ACC112 (cell line): Measurements from ENCODE around the gene KAT2A.

Experiments
- H2AFZ ChIP-seq: fragments of 200-600 bp; sonication (generic); one replicate; pipeline ENCODE4 v1.6.0; 2017; ENCODE audit warnings: antibody characterized with exemption, low read length; ENCODE audit not compliant: unreplicated experiment
- H3K27ac ChIP-seq: fragments of 200-600 bp; sonication (generic); 2 replicates; pipeline ENCODE4 v1.5.1; 2014; ENCODE audit warnings: low read depth, mild to moderate bottlenecking, antibody characterized with exemption, low read length, moderate library complexity
- H3K27me3 ChIP-seq: fragments of 200-600 bp; sonication (generic); 2 replicates; pipeline ENCODE4 v1.6.1; 2014; ENCODE audit warnings: mild to moderate bottlenecking, antibody characterized with exemption, low read length, moderate library complexity, mixed read lengths; ENCODE audit not compliant: insufficient read depth
- H3K36me3 ChIP-seq: fragments of 200-600 bp; sonication (generic); 2 replicates; pipeline ENCODE4 v1.6.1; 2016; ENCODE audit warnings: mild to moderate bottlenecking, antibody characterized with exemption, low read length, moderate library complexity, mixed read lengths; ENCODE audit not compliant: insufficient read depth
- H3K4me1 ChIP-seq: fragments of 200-600 bp; sonication (generic); one replicate; pipeline ENCODE4 v1.6.1; 2016; ENCODE audit warnings: low read length, mixed read lengths; ENCODE audit not compliant: insufficient read depth, unreplicated experiment, control insufficient read depth
- H3K4me3 ChIP-seq: fragments of 200-600 bp; sonication (generic); 2 replicates; pipeline ENCODE4 v1.5.1; 2014; ENCODE audit warnings: mild to moderate bottlenecking, low read depth, low read length
- H3K79me2 ChIP-seq: fragments of 200-600 bp; sonication (generic); one replicate; pipeline ENCODE4 v1.6.0; 2016; ENCODE audit warnings: low read length; ENCODE audit not compliant: control insufficient read depth, unreplicated experiment, insufficient read depth

KAT2A gene

GRCh38 chr17:42120770-42121769 is at the start of gene KAT2A:
Gene KAT2A, minus strand, starts transcription at chr17:42121367. Its CDS starts 63 bp downstream, at chr17:42121304.
- Histone ChIP-seq H3K4me1 (peaks cover 12% of the 10 kb centered on the region), H3K4me3 (peak within 1 kb of the TSS; percentile 88), H2AFZ (peak within 1 kb of the TSS; percentile 58), H3K36me3 (no peaks in the 10 kb centered on the region), H3K79me2 (no peaks in the 10 kb centered on the region), H3K27ac (no peak within 1 kb of the TSS), H3K27me3 (no peaks in the 10 kb centered on the region)

GRCh38 chr17:42169351-42169750 is 48.2 kb upstream of the KAT2A start:
- H3K4me1 ChIP-seq, result no peaks in the 10 kb centered on the region
- no peak overlapping the region for H3K4me3 ChIP-seq
- no peak overlapping the region for H2AFZ ChIP-seq
- H3K27ac ChIP-seq, result no peak overlapping the region
- no peaks in the 10 kb centered on the region for H3K36me3 ChIP-seq
- no peaks in the 10 kb centered on the region for H3K79me2 ChIP-seq
- peaks cover 7% of the 10 kb centered on the region for H3K27me3 ChIP-seq

- peaks cover 7% of the 10 kb centered on the region; the same call in 1 of the 2 replicates for H3K27me3 ChIP-seq
- no peak overlapping the region for H3K27ac ChIP-seq
- H3K79me2 ChIP-seq, result no peaks in the 10 kb centered on the region
- H3K4me1 ChIP-seq, result no peaks in the 10 kb centered on the region
- no peak overlapping the region for H3K4me3 ChIP-seq
- H3K36me3 ChIP-seq, result no peaks in the 10 kb centered on the region
- H2AFZ ChIP-seq, result no peak overlapping the region
These were observed 46.6 kb upstream of the KAT2A start for GRCh38 chr17:42167807-42168206.

GRCh38 chr17:42166196-42166763 is 45.1 kb upstream of the KAT2A start:
- H3K4me3 ChIP-seq, result no peak overlapping the region
- H3K79me2 ChIP-seq, result no peaks in the 10 kb centered on the region
- H2AFZ ChIP-seq, result no peak overlapping the region
- H3K4me1 ChIP-seq, result no peaks in the 10 kb centered on the region
- H3K27ac ChIP-seq, result no peak overlapping the region
- H3K27me3 ChIP-seq, result peaks cover 1% of the 10 kb centered on the region; the same call in 1 of the 2 replicates
- H3K36me3 ChIP-seq, result no peaks in the 10 kb centered on the region

- Histone ChIP-seq H3K27ac (no peak overlapping the region), H3K79me2 (no peaks in the 10 kb centered on the region), H3K36me3 (no peaks in the 10 kb centered on the region), H3K4me1 (no peaks in the 10 kb centered on the region), H3K4me3 (no peak overlapping the region), H3K27me3 (no peaks in the 10 kb centered on the region), H2AFZ (no peak overlapping the region)
These were observed 44.6 kb upstream of the KAT2A start for GRCh38 chr17:42165751-42166150.

GRCh38 chr17:42163696-42164407 is 42.7 kb upstream of the KAT2A start:
- H3K36me3 ChIP-seq, result no peaks in the 10 kb centered on the region
- no peak overlapping the region for H2AFZ ChIP-seq
- H3K27me3 ChIP-seq, result no peaks in the 10 kb centered on the region
- H3K79me2 ChIP-seq, result no peaks in the 10 kb centered on the region
- no peak overlapping the region for H3K27ac ChIP-seq
- no peaks in the 10 kb centered on the region for H3K4me1 ChIP-seq
- no peak overlapping the region for H3K4me3 ChIP-seq

- Histone ChIP-seq H3K79me2 (no peaks in the 10 kb centered on the region), H2AFZ (no peak overlapping the region), H3K4me1 (no peaks in the 10 kb centered on the region), H3K4me3 (no peak overlapping the region), H3K36me3 (no peaks in the 10 kb centered on the region), H3K27me3 (no peaks in the 10 kb centered on the region), H3K27ac (no peak overlapping the region)
These were observed 41.9 kb upstream of the KAT2A start for GRCh38 chr17:42163113-42163512.

- no peak overlapping the region for H2AFZ ChIP-seq
- H3K27ac ChIP-seq, result no peak overlapping the region
- no peak overlapping the region for H3K4me3 ChIP-seq
- no peaks in the 10 kb centered on the region for H3K36me3 ChIP-seq
- no peaks in the 10 kb centered on the region for H3K79me2 ChIP-seq
- H3K4me1 ChIP-seq, result no peaks in the 10 kb centered on the region
- H3K27me3 ChIP-seq, result no peaks in the 10 kb centered on the region
These were observed 39.4 kb upstream of the KAT2A start for GRCh38 chr17:42160531-42160910.

GRCh38 chr17:42159796-42160530 is 38.8 kb upstream of the KAT2A start:
- H3K27ac ChIP-seq, result no peak overlapping the region
- H3K36me3 ChIP-seq, result no peaks in the 10 kb centered on the region
- H3K27me3 ChIP-seq, result no peaks in the 10 kb centered on the region
- no peaks in the 10 kb centered on the region for H3K79me2 ChIP-seq
- H3K4me3 ChIP-seq, result no peak overlapping the region
- no peaks in the 10 kb centered on the region for H3K4me1 ChIP-seq
- H2AFZ ChIP-seq, result no peak overlapping the region

GRCh38 chr17:42155614-42156045 is 34.5 kb upstream of the KAT2A start:
- H3K36me3 ChIP-seq, result no peaks in the 10 kb centered on the region
- H3K27me3 ChIP-seq, result no peaks in the 10 kb centered on the region
- H2AFZ ChIP-seq, result no peak overlapping the region
- H3K4me3 ChIP-seq, result peak overlapping the region; percentile 95
- H3K27ac ChIP-seq, result no peak overlapping the region
- peaks cover 14% of the 10 kb centered on the region for H3K4me1 ChIP-seq
- peaks cover 39% of the 10 kb centered on the region for H3K79me2 ChIP-seq
